SJSA1 (cell line): ENCODE results near the gene TM9SF2. TPM values are rescaled to one million over a fixed set of nuclear protein-coding genes. Genes with fewer than 3 reads are reported as not detected.

ENCODE experiments used
- DNase-seq, 2 experiments: peaks; one replicate each; pipeline ENCODE4 v3.0.0-alpha.2; 2015 to 2020; ENCODE audit warnings: low spot score in 2 of 2, low read depth in 1 of 2
- H3K27ac ChIP-seq: fragments of 250-450 bp; sonication (Bioruptor Pico); 2 replicates; pipeline ENCODE4 v1.5.1; 2020; ENCODE audit warnings: mild to moderate bottlenecking, moderate library complexity
- H3K27me3 ChIP-seq: fragments of 250-450 bp; sonication (Bioruptor Pico); replicated peaks from 2 replicates; pipeline ENCODE4 v1.5.1; 2020; ENCODE audit warnings: mild to moderate bottlenecking, moderate library complexity
- H3K36me3 ChIP-seq: fragments of 250-450 bp; sonication (Bioruptor Pico); 2 replicates; pipeline ENCODE4 v1.5.1; 2020; ENCODE audit warnings: mild to moderate bottlenecking
- H3K4me1 ChIP-seq: fragments of 250-450 bp; sonication (Bioruptor Pico); replicated peaks from 2 replicates; pipeline ENCODE4 v1.6.1; 2021; ENCODE audit warnings: mild to moderate bottlenecking
- H3K4me3 ChIP-seq: fragments of 250-450 bp; sonication (Bioruptor Pico); 2 replicates; pipeline ENCODE4 v1.5.1; 2020; ENCODE audit warnings: mild to moderate bottlenecking
- H3K9me3 ChIP-seq: fragments of 250-450 bp; sonication (Bioruptor Pico); replicated peaks from 2 replicates; pipeline ENCODE4 v1.5.1; 2020; ENCODE audit warnings: mild to moderate bottlenecking
- total RNA-seq: library from RNA; depleted of rRNA; stranded (reverse); fragments of >200 nt; shearing (Covaris generic); gene quantifications from 2 replicates; pipeline ENCODE4 v1.2.3, GENCODE V29; 2014

Gene TM9SF2
- total RNA-seq, 1 experiment from 2014 or later: 846 TPM

GRCh38 chr13:99501848-99502301 lies 603 bp downstream of the TM9SF2 start:
- H3K4me3 ChIP-seq: peak overlapping the region; percentile 80
- DNase-seq: peak; percentile 69 to 78
- H3K4me1 ChIP-seq: peaks cover 53% of the 10 kb centered on the region
- peaks cover 15% of the 10 kb centered on the region for H3K36me3 ChIP-seq
- H3K27ac ChIP-seq: peak overlapping the region; percentile 54
- H3K9me3 ChIP-seq: no peaks in the 10 kb centered on the region
- no peaks in the 10 kb centered on the region for H3K27me3 ChIP-seq

- H3K9me3 ChIP-seq: peaks cover 10% of the 10 kb centered on the region
- no peak overlapping the region for H3K4me3 ChIP-seq
- DNase-seq: peak in 1 of 2 experiments; percentile 81
- peak overlapping the region; percentile 5 for H3K27ac ChIP-seq
- H3K4me1 ChIP-seq: peaks cover 29% of the 10 kb centered on the region
- H3K36me3 ChIP-seq: peaks cover 49% of the 10 kb centered on the region
- H3K27me3 ChIP-seq: no peaks in the 10 kb centered on the region
Observed at GRCh38 chr13:99505814-99506269, 4.6 kb downstream of the TM9SF2 start.

GRCh38 chr13:99506634-99507033 lies 5.4 kb downstream of the TM9SF2 start:
- no peak overlapping the region for H3K27ac ChIP-seq

GRCh38 chr13:99507054-99507453 lies 5.8 kb downstream of the TM9SF2 start:
- no peaks in the 10 kb centered on the region for H3K27me3 ChIP-seq
- no peak overlapping the region for H3K27ac ChIP-seq
- H3K36me3 ChIP-seq: peaks cover 51% of the 10 kb centered on the region
- no peak for DNase-seq
- peaks cover 10% of the 10 kb centered on the region for H3K9me3 ChIP-seq
- peaks cover 27% of the 10 kb centered on the region for H3K4me1 ChIP-seq
- no peak overlapping the region for H3K4me3 ChIP-seq

More at GRCh38 chr13:99506634-99507033, 5.4 kb downstream of the TM9SF2 start:
- H3K27me3 ChIP-seq: no peaks in the 10 kb centered on the region
- peaks cover 10% of the 10 kb centered on the region for H3K9me3 ChIP-seq
- H3K4me1 ChIP-seq: peaks cover 27% of the 10 kb centered on the region
- H3K4me3 ChIP-seq: no peak overlapping the region
- peaks cover 49% of the 10 kb centered on the region for H3K36me3 ChIP-seq
- DNase-seq: peak in 1 of 2 experiments; percentile 47

DNA sequence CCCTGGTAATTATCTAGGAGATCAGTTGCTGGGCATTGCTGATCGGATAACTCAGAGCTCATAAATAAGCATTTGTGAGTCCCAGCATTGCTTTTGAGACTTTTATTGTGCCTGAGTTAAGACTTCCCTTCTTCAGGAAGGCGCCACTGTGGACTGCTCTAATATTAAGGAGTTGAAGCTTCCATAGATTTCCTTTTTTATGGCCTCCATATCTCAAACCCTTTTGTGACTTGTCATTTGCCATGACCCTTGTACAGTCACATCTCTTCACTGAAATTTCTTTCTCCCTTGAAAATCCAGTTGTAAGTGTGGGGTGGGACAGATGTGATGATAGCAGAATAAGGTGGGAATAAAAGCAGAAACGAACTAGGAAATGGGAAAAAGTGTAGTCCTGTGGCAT lies 6.3 kb downstream of the TM9SF2 start:
- no peaks in the 10 kb centered on the region for H3K27me3 ChIP-seq
- H3K27ac ChIP-seq: no peak overlapping the region
- no peak overlapping the region for H3K4me3 ChIP-seq
- H3K36me3 ChIP-seq: peaks cover 54% of the 10 kb centered on the region
- peaks cover 10% of the 10 kb centered on the region for H3K9me3 ChIP-seq
- no peak for DNase-seq
- H3K4me1 ChIP-seq: peaks cover 23% of the 10 kb centered on the region

DNA sequence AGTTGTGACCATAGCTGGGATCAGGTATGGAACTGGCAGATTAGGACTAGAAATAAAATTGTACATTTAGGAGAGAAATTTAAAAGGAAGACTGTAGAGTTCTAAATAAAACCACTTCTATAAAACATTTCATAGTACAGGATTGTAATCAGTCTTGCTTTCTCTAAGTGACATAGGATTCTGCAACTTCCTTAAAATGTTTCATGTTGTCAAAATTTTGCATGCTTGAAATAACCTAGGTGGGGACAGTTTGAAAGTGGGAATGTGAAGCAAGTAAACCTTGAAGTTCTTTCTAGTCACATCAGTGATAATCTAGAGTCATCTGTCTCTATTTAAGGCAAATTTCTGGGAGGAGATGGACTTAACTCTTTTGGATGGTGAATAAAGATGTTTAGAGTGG lies 6.7 kb downstream of the TM9SF2 start:
- H3K27me3 ChIP-seq: no peaks in the 10 kb centered on the region
- no peak overlapping the region for H3K27ac ChIP-seq
- peaks cover 18% of the 10 kb centered on the region for H3K4me1 ChIP-seq
- H3K4me3 ChIP-seq: no peak overlapping the region
- DNase-seq: no peak
- peaks cover 10% of the 10 kb centered on the region for H3K9me3 ChIP-seq
- peaks cover 51% of the 10 kb centered on the region for H3K36me3 ChIP-seq

GRCh38 chr13:99509479-99509878 lies 8.2 kb downstream of the TM9SF2 start:
- Histone ChIP-seq H3K9me3 (peaks cover 10% of the 10 kb centered on the region), H3K4me3 (no peak overlapping the region), H3K36me3 (peaks cover 56% of the 10 kb centered on the region), H3K4me1 (peaks cover 15% of the 10 kb centered on the region), H3K27me3 (no peaks in the 10 kb centered on the region), H3K27ac (no peak overlapping the region)
- peak in 1 of 2 experiments; percentile 56 for DNase-seq

- Histone ChIP-seq H3K4me3 (no peak overlapping the region), H3K4me1 (no peaks in the 10 kb centered on the region), H3K27ac (no peak overlapping the region), H3K27me3 (no peaks in the 10 kb centered on the region), H3K36me3 (peaks cover 53% of the 10 kb centered on the region), H3K9me3 (no peaks in the 10 kb centered on the region)
- no peak for DNase-seq
Observed at GRCh38 chr13:99514801-99515200, 13.5 kb downstream of the TM9SF2 start.

- Histone ChIP-seq H3K4me1 (no peaks in the 10 kb centered on the region), H3K4me3 (no peak overlapping the region), H3K27ac (no peak overlapping the region), H3K36me3 (peaks cover 59% of the 10 kb centered on the region), H3K9me3 (no peaks in the 10 kb centered on the region), H3K27me3 (no peaks in the 10 kb centered on the region)
- DNase-seq: no peak
Observed at GRCh38 chr13:99516153-99516929, 15.1 kb downstream of the TM9SF2 start.

DNA sequence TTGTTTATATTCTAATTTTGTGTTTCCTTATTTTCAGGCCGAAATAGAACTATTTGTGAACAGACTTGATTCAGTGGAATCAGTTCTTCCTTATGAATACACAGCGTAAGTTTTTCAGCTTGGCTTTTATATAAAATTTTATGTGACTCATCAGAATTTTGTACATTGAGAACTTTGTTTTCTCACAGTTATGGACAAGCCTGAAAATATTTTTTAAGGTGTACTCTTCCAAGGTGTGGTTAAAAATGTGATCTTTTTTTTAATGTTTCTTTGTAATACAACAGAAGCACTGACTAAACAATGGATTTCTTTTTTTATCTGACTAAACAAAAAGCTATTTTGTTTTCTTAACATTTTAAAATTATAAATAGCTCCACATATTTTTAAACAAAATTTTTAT lies 16.3 kb downstream of the TM9SF2 start:
- Histone ChIP-seq H3K27ac (no peak overlapping the region), H3K27me3 (no peaks in the 10 kb centered on the region), H3K36me3 (peaks cover 61% of the 10 kb centered on the region), H3K9me3 (no peaks in the 10 kb centered on the region), H3K4me1 (no peaks in the 10 kb centered on the region), H3K4me3 (no peak overlapping the region)
- no peak for DNase-seq

- DNase-seq: no peak
- no peaks in the 10 kb centered on the region for H3K9me3 ChIP-seq
- no peak overlapping the region for H3K27ac ChIP-seq
- H3K4me1 ChIP-seq: no peaks in the 10 kb centered on the region
- no peak overlapping the region for H3K4me3 ChIP-seq
- peaks cover 65% of the 10 kb centered on the region for H3K36me3 ChIP-seq
- no peaks in the 10 kb centered on the region for H3K27me3 ChIP-seq
Observed at GRCh38 chr13:99517984-99518383, 16.7 kb downstream of the TM9SF2 start.

GRCh38 chr13:99522298-99522697 lies 21.0 kb downstream of the TM9SF2 start:
- Histone ChIP-seq H3K27ac (no peak overlapping the region), H3K9me3 (no peaks in the 10 kb centered on the region), H3K27me3 (no peaks in the 10 kb centered on the region), H3K36me3 (peaks cover 94% of the 10 kb centered on the region), H3K4me3 (no peak overlapping the region), H3K4me1 (no peaks in the 10 kb centered on the region)
- no peak for DNase-seq

DNA sequence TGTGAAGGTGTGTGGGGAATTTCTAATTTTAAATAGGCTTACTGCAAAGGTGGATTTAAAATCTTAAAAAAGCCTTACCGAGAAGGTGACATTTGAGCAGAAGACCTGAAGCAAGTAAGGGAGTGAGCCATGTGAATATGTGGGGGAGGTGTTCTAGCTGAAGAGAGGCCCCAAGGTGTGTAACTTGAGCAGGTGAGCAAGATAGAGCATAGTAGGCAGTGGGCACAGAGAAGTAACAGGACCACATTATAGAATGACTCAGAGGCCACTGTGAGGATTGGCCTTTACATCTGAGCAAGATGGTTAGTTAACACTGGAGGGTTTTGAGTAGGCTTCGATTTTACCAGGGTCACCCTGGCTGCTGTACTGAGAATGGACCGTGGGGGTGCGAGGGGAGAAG lies 22.6 kb downstream of the TM9SF2 start:
- no peak for DNase-seq
- Histone ChIP-seq H3K36me3 (peaks cover 95% of the 10 kb centered on the region), H3K4me1 (no peaks in the 10 kb centered on the region), H3K27me3 (no peaks in the 10 kb centered on the region), H3K4me3 (no peak overlapping the region), H3K27ac (no peak overlapping the region), H3K9me3 (no peaks in the 10 kb centered on the region)

DNA sequence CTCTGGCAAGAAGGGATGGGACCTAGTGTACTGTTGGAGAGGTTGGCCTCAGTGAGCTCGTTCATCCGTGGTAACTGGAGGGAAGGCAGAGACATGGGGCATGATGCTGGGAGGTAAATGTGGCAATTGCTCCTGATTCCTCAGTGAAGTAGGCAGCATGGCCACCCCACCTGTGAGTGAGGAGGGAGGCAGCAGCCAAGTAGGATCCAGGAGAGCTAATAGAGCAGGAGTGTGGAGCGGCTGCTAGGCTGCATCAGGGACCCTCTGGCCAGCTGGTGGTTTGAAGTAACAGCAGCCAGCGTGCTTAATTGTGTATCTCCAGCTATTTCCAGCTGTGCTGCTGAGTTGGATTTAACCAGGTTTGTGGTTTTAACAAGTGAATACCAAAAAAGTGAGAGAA lies 24.7 kb downstream of the TM9SF2 start:
- peaks cover 92% of the 10 kb centered on the region for H3K36me3 ChIP-seq
- H3K4me1 ChIP-seq: no peaks in the 10 kb centered on the region
- DNase-seq: no peak
- H3K27me3 ChIP-seq: no peaks in the 10 kb centered on the region
- no peaks in the 10 kb centered on the region for H3K9me3 ChIP-seq
- no peak overlapping the region for H3K4me3 ChIP-seq
- H3K27ac ChIP-seq: no peak overlapping the region
